PC-9 (cell line): ENCODE results near the gene CAPN10. TPM values are rescaled to one million over a fixed set of nuclear protein-coding genes. Genes with fewer than 3 reads are reported as not detected.

Experiments
- BruUV-seq: library from RNA; stranded (reverse); fragments of 400-500 nt; replicated peaks from 2 replicates; lab custom pipeline; 2021; lab: Mats Ljungman, UMichigan
- CTCF ChIA-PET: fragments of 300-600 bp; sonication (Branson Sonifier 250); formaldehyde crosslinking; loops from one replicate; lab custom pipeline; 2022; ENCODE audit warnings: antibody characterized with exemption; lab: Charles Lee
- POLR2A ChIA-PET: fragments of 300-600 bp; sonication (Branson Sonifier 250); formaldehyde crosslinking; loops from one replicate; lab custom pipeline; 2022; ENCODE audit warnings: antibody characterized with exemption; ENCODE audit not compliant: unreplicated experiment; lab: Charles Lee
- DNase-seq, 2 experiments: peaks; one replicate each; pipeline versions ENCODE4 v3.0.0 to v3.0.0-alpha.2; 2015 to 2022; ENCODE audit warnings: mixed read lengths in 1 of 2
- H2AFZ ChIP-seq: fragments of 200-600 bp; sonication (generic); 2 replicates; pipeline ENCODE4 v1.8.1; 2017; ENCODE audit warnings: antibody characterized with exemption
- H3F3A ChIP-seq: fragments of 200-600 bp; sonication (generic); 2 replicates; pipeline ENCODE4 v1.8.1; 2017; ENCODE audit warnings: antibody characterized with exemption, mild to moderate bottlenecking, low read depth; ENCODE audit not compliant: insufficient read depth
- H3K27ac ChIP-seq: fragments of 200-600 bp; sonication (generic); 2 replicates; pipeline ENCODE4 v1.6.1; 2016; ENCODE audit warnings: mixed run types
- H3K27me3 ChIP-seq: fragments of 200-600 bp; sonication (generic); 2 replicates; pipeline ENCODE4 v1.6.1; 2016; ENCODE audit warnings: low read depth, mixed run types; ENCODE audit not compliant: insufficient read depth
- H3K36me3 ChIP-seq: fragments of 200-600 bp; sonication (generic); 2 replicates; pipeline ENCODE4 v1.6.1; 2016; ENCODE audit warnings: low read depth, mixed run types
- H3K4me1 ChIP-seq: fragments of 200-600 bp; sonication (generic); replicated peaks from 2 replicates; pipeline ENCODE4 v1.6.1; 2016; ENCODE audit warnings: mixed run types; ENCODE audit not compliant: insufficient read depth
- H3K4me2 ChIP-seq: fragments of 200-600 bp; sonication (generic); 2 replicates; pipeline ENCODE4 v1.6.1; 2017; ENCODE audit warnings: mixed run types
- H3K4me3 ChIP-seq: fragments of 200-600 bp; sonication (generic); 2 replicates; pipeline ENCODE4 v1.6.1; 2016; ENCODE audit warnings: mixed run types
- H3K79me2 ChIP-seq: fragments of 200-600 bp; sonication (generic); 2 replicates; pipeline ENCODE4 v1.6.1; 2017; ENCODE audit warnings: low read depth, mixed run types
- H3K9me2 ChIP-seq: fragments of 200-600 bp; sonication (generic); 2 replicates; pipeline ENCODE4 v1.8.1; 2017; ENCODE audit warnings: mild to moderate bottlenecking; ENCODE audit not compliant: insufficient read depth
- H3K9me3 ChIP-seq: fragments of 200-600 bp; sonication (generic); 2 replicates; pipeline ENCODE4 v1.8.1; 2016; ENCODE audit warnings: low read depth; ENCODE audit not compliant: insufficient read depth
- H4K20me1 ChIP-seq: fragments of 200-600 bp; sonication (generic); 2 replicates; pipeline ENCODE4 v1.8.1; 2017; ENCODE audit not compliant: insufficient read depth
- EZH2 ChIP-seq: fragments of 200-600 bp; sonication (generic); IDR thresholded peaks from 2 replicates; pipeline ENCODE4 v1.8.0; 2017; ENCODE audit warnings: antibody characterized with exemption, low read depth
- intact Hi-C: fragments of 100-400 bp; cut with micrococcal nuclease; formaldehyde crosslinking; loops from one replicate; pipeline ENCODE4 v1.10.0; 2022; ENCODE audit not compliant: unreplicated experiment
- total RNA-seq: library from RNA; stranded (reverse); gene quantifications from 2 replicates; pipeline ENCODE4 v1.2.3, GENCODE V29; 2021
- TF ChIP-seq, protein P1 (sequence below): fragments of 200-600 bp; sonication (generic); conservative IDR thresholded peaks from 2 replicates; pipeline ENCODE4 v1.6.1; 2017; ENCODE audit warnings: mixed run types, antibody characterized with exemption, mild to moderate bottlenecking, moderate library complexity

CAPN10 gene
- total RNA-seq, 1 experiment from 2014 or later = 49.8 TPM

DNA sequence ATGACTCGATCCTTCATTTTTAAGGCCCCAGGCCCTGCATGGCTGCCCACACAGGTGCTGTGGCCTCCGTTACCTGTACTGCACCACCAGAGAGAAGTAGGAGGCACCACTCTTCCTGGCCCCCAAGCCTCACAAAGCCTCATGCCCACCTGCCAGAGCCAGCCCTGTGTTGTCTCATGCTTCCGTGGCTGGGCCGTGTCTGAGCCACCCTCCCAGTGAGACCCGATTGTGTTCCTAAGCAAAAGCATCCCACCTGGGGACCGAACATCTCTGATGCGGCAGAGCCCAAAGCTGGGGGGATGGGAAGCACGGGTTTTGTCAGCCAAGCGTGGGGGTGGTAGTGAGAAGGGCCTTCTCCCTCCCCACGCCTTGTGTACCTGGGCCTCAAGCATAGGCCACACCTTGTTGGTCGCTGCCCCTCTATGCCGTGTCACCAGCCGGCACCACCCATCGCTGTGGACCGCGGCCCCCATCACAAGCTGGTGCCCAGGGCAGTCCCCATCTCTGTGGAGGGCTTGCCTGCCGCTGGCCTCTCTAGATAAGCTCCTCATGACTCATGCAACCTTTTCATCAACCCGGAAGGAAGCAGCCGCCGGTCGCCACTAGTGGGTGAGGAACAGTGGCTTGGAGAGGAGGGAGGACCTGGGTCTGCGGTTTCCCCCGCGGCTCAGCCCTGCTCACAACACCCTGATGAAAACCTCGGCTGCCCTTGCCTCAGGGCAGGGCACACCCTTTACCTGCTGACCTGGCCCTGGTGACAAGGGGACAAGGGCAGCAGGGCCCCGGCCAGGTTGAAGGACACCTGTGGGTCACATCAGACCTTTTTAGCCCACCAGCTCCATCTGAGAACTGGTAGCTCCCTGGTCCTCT is 21.0 kb upstream of the CAPN10 start:
- TF ChIP-seq, protein P1, sequence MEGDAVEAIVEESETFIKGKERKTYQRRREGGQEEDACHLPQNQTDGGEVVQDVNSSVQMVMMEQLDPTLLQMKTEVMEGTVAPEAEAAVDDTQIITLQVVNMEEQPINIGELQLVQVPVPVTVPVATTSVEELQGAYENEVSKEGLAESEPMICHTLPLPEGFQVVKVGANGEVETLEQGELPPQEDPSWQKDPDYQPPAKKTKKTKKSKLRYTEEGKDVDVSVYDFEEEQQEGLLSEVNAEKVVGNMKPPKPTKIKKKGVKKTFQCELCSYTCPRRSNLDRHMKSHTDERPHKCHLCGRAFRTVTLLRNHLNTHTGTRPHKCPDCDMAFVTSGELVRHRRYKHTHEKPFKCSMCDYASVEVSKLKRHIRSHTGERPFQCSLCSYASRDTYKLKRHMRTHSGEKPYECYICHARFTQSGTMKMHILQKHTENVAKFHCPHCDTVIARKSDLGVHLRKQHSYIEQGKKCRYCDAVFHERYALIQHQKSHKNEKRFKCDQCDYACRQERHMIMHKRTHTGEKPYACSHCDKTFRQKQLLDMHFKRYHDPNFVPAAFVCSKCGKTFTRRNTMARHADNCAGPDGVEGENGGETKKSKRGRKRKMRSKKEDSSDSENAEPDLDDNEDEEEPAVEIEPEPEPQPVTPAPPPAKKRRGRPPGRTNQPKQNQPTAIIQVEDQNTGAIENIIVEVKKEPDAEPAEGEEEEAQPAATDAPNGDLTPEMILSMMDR = no peak
- TF ChIP-seq EZH2 = no peak
- H3K4me1 ChIP-seq = peaks cover 71% of the 10 kb centered on the region
- peak overlapping the region; percentile 99 for H3K4me2 ChIP-seq
- intact Hi-C loops = loop anchor here (1.0 to 10.0 kb wide), 8 partner anchors 14 to 501 kb away; partner anchors contain the start of gene GPC1
- peak overlapping the region; percentile 54 for H3K4me3 ChIP-seq
- H2AFZ ChIP-seq = peak overlapping the region; percentile 69
- peaks cover 46% of the 10 kb centered on the region for H3F3A ChIP-seq
- CTCF ChIA-PET = interaction anchor here (0.6 to 2.8 kb wide), 10 partner anchors 15 to 1015 kb away, joined by 3 to 34 read pairs (median 6); partner anchors contain the start of gene CAPN10
- peak overlapping the region; percentile 100 for H3K27ac ChIP-seq
- H3K9me3 ChIP-seq = no peaks in the 10 kb centered on the region
- no peaks in the 10 kb centered on the region for H3K27me3 ChIP-seq
- peaks cover 53% of the 10 kb centered on the region for H3K79me2 ChIP-seq
- no peaks in the 10 kb centered on the region for H3K9me2 ChIP-seq
- POLR2A ChIA-PET = interaction anchor here (0.5 to 2.3 kb wide), 11 partner anchors 13 to 1197 kb away, joined by 3 to 48 read pairs (median 4); partner anchors contain the start of genes ATG4B, CAPN10 and HDAC4
- peak; percentile 99 for DNase-seq
- peaks cover 13% of the 10 kb centered on the region; the same call in 1 of the 2 replicates for H3K36me3 ChIP-seq
- H4K20me1 ChIP-seq = peaks cover 14% of the 10 kb centered on the region
- TSS peak; percentile 22 for BruUV-seq

DNA sequence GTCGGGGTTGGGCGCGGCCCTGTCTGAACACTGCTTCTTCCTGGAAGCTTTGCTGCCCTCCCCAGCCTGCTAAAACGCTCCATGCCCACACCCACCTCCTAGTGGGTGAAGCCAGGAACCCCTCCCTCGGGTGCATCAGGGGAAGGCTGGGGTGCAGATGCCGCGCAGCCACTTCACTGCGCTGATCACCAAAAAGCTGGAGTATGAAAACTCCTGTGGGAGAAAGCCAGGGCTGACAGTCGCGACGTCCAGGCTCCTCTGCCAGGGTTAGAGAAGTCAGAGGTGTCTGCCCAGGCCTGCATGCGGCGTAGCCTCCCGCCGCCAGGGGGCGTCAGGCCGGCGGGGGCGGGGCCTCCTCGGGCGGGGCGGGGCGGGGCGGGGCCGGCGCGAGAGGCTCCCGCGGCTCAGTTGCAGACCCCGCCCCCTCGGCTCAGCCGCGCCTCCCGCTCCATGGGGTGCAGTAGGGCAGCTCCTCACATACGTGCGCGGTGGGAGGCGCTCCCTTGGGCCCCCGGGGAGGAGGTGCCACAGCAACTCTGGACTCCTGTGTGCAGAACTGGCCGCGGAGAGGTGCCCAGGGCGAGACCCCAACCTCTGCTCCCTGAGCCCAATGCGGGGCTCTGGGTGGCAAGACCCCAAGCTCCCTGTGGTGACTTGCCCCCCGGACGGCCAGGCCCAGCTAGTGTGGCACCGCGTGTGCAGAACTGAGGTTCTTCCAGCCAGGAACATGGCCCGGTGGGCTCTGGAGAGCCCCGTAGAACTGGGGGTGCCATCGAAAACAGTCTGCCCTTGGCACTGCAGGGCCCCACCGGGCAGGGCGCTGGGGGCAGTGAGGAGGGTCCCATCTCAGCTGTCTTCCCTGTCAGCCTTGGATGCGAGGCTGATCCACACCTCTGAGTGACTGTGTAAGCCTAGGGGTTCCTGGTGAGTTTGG is 20.1 kb upstream of the CAPN10 start:
- no TSS peak for BruUV-seq
- ChIA-PET POLR2A (interaction anchor here (0.5 to 2.3 kb wide), 7 partner anchors 12 to 1196 kb away, joined by 3 to 48 read pairs (median 7); partner anchors contain the start of genes CAPN10 and NDUFA10), CTCF (interaction anchor here (0.6 to 2.8 kb wide), 9 partner anchors 14 to 361 kb away, joined by 3 to 34 read pairs (median 6); partner anchors contain the start of gene CAPN10)
- H3K4me3 ChIP-seq = peak overlapping the region; percentile 67
- H3K27ac ChIP-seq = peak overlapping the region; percentile 100
- peak overlapping the region; percentile 99 for H3K4me2 ChIP-seq
- H3F3A ChIP-seq = peaks cover 42% of the 10 kb centered on the region
- intact Hi-C loops = loop anchor here (1.0 to 10.0 kb wide), 8 partner anchors 13 to 502 kb away; partner anchors contain the start of gene GPC1
- H3K4me1 ChIP-seq = peaks cover 71% of the 10 kb centered on the region
- H3K36me3 ChIP-seq = peaks cover 13% of the 10 kb centered on the region; the same call in 1 of the 2 replicates
- H3K9me3 ChIP-seq = no peaks in the 10 kb centered on the region
- peaks cover 62% of the 10 kb centered on the region for H3K79me2 ChIP-seq
- TF ChIP-seq, protein P1 = peak; percentile 90
- TF ChIP-seq EZH2 = no peak
- DNase-seq = peak; percentile 84 to 99
- no peaks in the 10 kb centered on the region for H3K27me3 ChIP-seq
- H4K20me1 ChIP-seq = peaks cover 22% of the 10 kb centered on the region
- H2AFZ ChIP-seq = peak overlapping the region; percentile 69
- H3K9me2 ChIP-seq = no peaks in the 10 kb centered on the region
